GM18507 (cell line): ENCODE results near the gene CERS6.
"Not testable (repeated sequence)": the region's sequence is repeated elsewhere in the genome, so short reads cannot be mapped to it uniquely, and the experiment has no call there.

ENCODE experiments used
- DNase-seq: peaks from one replicate; pipeline ENCODE4 v3.0.0; 2011; ENCODE audit warnings: low read depth; ENCODE audit not compliant: insufficient read length; ENCODE audit errors: extremely low spot score
- FAIRE-seq: peaks from 2 replicates; lab custom pipeline; 2011; peaks lifted over from hg19 to GRCh38; lab: Jason Lieb, UNC

CERS6 gene

DNA sequence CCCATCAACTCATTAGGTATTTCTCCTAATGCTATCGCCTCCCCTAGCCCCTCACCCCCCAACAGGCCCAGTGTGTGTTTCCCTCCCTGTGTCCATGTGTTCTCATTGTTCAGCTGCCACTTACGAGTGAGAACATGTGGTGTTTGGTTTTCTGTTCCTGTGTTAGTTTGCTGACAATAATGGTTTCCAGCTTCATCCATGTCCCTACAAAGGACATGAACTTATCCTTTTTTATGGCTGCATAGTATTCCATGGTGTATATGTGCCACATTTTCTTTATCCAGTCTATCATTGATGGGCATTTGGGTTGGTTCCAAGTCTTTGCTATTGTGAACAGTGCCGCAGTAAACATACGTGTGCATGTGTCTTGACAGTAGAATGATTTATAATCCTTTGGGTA lies 35.7 kb downstream of the CERS6 start:
- not testable (repeated sequence) for FAIRE-seq, DNase-seq

DNA sequence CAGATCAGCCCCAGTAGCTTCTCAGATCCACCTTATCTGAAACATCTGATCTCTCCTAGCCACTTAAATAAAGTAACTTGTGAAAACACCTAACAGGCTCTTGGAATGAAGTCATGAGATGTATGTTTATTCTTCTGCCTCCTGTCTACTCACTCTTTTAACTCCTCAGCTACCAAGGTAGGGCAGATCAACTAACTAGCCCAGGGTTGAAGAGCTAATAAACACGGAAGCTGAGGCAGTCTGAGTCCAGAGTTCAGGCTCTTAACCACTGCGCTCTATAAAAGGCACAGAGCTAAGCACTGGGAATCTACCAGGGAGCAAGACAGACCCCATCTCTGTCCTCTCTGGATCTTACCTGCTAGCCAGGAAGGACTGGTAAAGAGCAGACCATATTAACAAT lies 37.1 kb downstream of the CERS6 start:
- not testable (repeated sequence) for DNase-seq
- peak; percentile 70 for FAIRE-seq

DNA sequence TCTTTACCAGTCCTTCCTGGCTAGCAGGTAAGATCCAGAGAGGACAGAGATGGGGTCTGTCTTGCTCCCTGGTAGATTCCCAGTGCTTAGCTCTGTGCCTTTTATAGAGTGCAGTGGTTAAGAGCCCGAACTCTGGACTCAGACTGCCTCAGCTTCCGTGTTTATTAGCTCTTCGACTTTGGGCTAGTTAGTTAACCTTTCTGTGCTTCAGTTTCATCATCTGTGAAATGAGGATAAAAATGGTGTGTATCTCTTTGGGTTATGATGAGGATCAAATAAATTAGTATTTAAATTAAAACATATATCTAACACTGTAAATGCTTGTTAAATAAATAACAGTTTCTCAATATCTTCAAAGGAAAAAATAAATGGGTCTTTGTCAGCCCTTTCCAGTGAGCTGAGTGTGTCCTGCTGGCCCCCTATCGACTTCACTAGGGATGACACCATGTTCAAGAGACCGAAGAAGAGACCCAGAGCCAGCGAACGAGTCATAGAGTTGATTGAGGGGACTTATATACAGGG lies 38.2 kb downstream of the CERS6 start:
- FAIRE-seq (peak; percentile 59), DNase-seq (no peak)

DNA sequence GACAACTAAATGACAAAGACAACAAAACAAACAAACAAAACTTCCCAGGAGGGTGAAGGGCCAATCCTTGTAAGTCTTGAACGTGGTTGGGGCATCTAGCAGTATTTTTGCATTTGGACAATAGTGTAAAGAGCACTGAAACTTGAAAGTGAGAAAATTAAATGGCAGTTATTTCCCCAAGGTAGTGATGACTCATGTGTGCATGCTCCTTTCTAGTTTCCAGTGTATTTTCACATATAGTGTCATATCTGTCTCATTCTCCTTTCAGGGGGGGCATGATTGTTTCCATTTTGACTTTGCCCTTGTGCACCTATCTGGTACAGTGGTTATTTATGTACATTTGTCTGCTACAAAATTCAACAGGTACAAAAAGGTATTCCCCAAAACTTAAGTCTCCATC lies 39.5 kb downstream of the CERS6 start:
- peak; percentile 17 for DNase-seq
- peak; percentile 98 for FAIRE-seq

DNA sequence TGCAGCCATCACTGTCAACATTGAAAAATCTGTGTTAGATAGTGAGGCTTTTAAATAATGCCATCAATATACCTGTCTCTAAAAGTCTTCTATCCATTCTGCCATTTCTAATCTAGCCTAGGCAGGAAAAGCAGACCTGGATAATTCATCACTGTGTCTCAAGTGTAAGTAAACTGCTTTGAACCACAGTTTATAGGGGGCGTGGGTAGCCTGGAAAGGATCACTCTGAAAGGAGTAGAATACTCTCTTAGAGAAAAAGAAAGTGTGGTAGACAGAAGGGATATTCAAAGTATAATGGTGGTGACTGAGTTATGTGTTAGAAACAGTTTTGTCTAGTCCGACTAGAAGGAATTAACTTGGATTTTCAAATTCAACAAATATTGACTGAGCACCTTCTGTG lies 40.8 kb downstream of the CERS6 start:
- no peak for FAIRE-seq

DNA sequence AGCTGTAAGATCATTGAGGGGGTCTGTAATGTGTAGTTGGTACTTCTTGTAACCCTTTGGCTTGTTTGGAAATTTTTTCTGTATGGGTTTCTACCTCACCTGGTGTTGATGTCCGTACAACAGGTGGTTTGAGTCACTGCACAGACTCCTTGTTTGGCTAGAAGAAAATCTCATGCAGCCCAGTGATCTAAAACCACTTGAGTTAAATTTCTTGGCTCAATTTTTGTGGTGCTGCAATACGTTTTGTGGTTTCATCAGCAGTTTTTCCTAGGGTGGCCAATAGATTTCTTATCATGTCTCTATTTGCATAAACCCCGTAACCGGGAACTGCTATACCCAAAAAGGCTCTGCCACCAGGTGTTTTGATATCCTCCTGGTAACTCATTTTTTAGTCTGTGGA lies 43.4 kb downstream of the CERS6 start:
- DNase-seq: no peak
- no peak for FAIRE-seq

More for the DNA sequence above, 40.8 kb downstream of the CERS6 start:
- no peak for DNase-seq

DNA sequence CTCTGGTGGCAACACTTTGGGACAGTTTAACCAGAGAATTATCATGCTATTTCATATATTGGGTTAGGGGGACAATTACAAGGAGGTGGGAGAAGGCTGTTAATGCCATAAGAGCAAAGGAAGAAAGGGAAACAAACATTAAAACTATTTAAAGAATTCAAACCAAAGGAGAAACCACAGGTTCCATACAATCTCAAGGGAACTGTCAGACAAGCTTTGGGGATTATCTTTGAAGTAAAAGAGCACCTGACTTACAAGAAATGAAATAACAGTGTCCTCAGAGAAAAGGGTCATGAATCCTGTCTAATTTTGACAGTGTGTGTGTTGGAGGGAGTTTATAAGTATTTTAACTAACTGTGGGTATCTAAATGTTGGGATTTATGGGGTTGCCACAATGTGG lies 44.4 kb downstream of the CERS6 start:
- FAIRE-seq (no peak), DNase-seq (no peak)

DNA sequence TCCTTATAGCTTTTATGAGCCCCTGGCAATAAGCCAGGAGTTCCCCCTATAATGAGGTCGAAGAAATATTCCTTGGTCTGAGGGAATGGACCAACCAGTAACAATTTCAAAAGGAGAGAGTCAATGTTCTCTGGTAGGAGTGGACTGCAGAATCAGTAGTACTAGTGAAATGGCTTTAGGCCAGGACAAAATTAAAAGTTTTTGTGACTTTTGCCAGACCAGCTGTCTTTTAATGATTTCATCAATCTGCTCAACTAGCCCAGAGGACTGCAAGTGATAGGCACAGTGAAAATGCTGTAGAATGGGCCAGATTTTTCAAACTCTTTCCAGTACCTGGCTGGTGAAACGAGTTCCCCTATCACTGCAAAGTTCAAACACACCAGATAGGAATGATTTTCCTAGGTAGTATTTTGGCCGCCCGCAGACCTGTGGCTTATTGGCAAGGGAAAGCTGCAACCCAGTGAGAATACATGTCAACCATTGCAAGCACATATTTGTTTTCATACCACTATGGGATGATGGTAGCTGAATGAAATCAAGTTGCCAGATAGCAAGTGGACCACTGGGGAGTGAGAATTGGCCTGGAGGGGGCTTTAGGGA lies 45.5 kb downstream of the CERS6 start:
- no peak for FAIRE-seq
- DNase-seq: no peak

DNA sequence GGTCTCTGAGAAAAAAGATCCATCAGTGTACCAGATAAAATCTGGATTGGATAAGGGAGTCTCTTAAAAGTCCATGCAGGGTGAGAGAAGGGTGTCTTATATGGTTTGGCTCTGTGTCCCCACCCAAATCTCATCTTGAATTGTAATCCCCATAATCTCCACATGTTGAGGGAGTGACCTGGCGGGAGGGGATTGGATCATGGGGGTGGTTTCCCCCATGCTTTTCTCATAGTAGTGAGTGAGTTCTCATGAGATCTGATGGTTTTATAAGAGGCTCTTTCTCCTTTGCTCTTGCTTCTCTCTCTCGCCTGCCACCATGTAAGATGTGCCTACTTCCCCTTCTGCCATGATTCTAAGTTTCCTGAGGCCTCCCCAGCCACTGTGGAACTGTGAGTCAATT lies 46.8 kb downstream of the CERS6 start:
- peak; percentile 36 for FAIRE-seq
- not testable (repeated sequence) for DNase-seq

DNA sequence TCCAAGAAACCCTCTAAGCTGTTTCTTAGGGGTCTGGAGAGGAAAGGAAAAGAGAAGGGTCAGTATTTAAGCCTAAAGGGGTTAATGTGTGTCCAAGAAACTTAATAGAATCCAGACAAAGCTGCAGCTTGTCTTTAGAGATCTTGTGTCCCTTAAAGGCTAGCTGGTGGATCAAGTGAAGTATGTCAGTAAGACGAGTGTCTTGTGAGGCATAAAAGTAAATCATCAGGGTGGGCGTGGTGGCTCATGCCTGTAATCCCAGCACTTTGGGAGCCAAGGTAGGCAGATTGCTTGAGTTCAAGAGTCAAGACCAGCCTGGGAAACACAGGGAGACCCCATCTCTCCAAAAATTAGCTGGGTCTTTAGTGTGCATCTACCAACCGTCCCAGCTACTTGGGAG lies 47.8 kb downstream of the CERS6 start:
- no peak for DNase-seq
- FAIRE-seq: no peak

DNA sequence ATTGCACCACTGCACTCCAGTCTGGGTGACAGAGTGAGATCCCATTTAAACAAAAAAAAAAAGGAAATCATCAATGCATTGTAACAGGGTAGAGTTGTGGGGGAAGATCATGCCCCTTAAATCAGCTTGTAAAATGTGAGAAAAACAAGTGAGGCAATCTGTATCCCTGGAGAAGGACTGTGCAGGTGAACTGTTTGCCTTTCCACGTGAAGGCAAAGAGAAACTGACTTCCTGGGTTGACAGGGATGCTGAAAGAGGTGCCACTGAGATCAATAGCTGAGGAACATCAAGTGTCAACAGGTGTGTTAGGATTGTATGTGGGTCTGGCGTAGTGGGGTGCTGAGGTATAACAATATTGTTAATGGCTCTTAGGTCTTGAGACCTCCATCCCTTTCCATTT lies 48.3 kb downstream of the CERS6 start:
- no peak for DNase-seq
- no peak for FAIRE-seq

DNA sequence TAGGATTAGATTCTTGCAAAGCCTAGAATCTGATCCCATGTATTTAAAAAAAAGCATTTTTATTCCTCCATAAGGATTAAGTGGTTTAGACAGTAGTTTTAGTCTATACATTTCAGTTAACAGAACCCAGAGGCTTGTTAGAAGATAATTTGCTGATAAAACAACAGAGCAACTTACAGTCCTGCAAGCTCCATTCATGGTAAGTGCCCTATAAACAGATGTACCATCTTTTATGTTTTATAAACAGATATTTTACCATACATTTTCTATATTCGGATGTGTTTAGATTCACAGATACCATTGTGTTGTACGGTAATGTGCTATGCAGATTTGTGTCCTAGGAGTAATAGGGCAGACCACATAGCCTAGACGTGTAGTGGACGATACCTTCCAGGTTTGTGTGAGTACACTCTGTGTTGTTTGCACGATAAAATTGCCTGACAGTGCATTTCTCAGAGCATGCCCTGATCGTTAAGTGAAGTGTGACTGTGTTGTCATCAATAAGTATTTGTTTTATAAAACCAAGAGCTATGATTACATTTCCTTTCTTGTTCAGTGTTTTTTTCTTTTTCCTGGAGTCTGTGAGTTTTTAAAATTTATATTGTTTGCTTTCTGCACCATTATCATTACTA lies 54.2 kb downstream of the CERS6 start:
- FAIRE-seq (no peak), DNase-seq (no peak)

DNA sequence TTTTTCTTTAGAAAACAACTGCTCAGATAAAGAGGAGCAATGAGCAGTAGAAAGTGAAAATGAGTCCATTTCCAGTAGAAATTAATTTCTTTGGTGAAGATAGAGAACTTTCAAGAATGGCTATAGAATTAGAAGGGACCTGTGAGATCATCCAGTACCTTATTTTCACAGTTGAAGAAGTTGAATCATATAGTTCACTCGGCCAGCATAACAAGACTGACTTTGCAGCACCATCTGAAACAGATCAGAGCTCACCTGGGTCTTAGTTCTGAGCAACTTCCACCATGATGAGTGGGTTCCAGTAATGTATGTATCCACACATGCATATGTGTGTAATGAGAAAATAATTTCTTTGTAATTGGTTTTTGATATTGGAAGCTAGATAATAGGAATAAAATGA lies 58.6 kb downstream of the CERS6 start:
- FAIRE-seq (peak; percentile 41), DNase-seq (no peak)

DNA sequence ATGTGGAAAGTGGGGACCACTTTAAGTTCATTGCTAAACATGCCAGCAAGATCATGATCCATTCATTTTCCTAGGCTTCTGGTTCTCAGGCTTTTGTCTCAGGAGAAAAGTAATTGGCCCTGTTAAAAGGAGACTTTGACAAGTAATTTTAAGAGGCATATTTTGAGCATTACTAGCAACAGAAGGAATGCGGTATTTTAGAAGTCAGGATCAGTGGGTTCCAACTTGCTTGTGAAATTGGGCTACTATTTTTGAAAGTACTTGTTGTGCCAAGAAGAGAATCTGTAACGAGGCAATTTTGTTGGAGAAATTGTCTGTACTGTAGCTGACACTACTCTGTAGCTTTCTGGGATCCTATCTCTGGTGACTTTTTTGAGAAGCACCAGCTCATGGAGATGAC lies 59.4 kb downstream of the CERS6 start:
- FAIRE-seq (peak; percentile 24), DNase-seq (no peak)

DNA sequence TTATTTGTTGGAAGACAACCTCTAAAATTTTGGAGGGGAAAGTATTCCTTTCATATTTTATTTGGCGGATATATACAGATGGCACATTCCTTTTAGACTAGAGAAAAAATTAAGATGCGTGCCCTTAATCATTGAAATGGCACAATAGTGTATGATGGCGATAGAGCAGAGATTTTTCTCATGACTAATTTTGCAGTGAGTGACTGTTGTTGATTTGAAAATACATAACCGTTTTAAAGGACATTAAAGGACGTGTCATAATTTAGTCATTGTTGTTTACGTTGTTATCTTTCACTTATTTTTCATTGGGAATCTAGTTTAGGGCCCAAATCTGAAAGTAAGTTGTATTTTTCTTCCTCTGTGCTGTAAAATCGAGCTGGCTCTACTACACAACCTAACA lies 61.7 kb downstream of the CERS6 start:
- FAIRE-seq: peak; percentile 33
- DNase-seq: no peak

DNA sequence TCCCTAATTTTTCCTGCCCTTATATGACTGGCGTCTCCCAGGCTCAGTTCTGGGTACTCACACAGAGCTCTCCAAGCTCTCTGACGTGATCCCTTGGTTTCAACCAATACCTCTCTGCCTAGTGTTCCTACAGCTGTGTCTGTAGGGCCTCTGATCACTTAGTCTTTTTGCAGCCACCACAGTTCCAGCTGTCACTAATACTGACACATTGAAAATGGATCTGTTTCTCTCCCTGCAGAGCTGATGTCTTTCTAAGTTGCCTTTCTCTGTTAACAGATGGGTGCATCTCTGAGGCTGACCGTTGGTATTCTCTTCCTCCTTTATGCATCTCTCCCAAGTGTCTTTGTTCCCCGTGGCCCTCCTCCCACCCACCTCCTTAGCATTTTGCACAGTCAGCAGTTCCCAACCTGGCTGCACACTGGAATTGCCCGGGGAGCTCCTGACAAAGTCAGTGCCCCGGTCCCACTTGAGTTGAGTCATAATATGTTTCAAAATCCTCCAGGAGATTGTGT lies 62.5 kb downstream of the CERS6 start:
- no peak for DNase-seq
- peak; percentile 55 for FAIRE-seq

DNA sequence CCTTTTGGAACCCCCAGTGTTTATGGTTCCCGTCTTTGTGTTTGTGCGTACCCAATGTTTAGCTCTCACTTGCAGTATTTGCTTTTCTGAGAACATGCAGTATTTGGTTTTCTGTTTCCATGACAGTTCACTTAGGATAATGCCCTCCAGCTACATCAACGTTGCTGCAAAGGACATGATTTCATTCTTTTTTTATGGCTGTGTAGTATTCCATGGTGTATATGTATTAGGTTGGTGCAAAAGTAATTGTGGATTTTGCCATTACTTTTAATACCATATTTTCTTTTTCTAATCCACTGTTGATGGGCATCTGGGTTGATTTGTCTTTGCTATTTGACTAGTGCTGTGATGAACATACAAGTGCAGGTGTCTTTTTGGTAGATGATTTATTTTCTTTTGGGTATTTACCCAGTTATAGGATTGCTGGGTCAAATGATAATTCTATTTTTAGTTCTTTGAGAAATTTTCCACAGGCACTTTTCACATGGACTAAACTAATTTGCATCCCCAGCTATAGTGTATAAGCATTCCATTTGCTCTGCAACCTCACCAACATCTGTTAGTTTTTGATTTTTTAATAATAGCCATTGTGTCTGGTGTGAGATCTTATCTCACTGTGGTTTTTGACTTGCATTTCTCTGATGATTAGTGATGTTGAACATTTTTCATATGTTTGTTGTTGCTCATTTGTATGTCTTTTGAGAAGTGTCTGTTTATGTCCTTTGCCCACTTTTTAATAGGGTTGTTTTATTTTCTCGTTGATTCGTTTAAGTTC lies 63.6 kb downstream of the CERS6 start:
- FAIRE-seq (peak; percentile 26), DNase-seq (no peak)

DNA sequence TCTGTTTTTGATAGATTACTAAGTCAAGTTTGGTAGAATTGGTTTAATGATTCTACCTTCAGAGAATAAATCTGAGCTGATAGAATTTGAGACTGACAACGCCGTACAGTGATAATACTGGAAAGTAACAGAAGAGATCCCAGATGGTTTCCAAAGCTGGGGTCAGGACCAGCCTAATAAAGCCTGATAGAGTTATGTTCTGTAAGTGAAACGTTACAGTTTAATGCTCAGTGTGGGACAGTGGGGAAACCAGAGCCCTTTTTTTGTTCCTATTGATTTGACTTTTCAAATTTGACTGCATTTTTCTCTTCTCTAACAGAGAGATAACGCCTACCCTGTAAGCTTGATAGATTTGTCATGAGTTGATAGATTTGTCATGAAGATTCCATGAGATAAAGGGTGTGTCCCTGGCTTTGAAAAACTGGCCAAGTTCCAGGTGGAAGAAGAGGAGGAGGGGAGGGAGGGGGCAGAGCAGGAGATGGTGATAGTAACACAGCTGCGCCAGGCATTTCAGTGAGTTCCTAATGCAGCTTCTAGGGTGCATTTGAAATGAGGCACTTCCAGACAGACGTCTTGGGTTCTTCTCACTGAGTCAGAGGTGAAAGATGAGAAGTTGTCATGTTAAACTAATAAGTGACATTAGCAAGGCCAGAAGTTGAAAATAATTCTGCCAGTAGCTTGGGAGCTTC lies 65.1 kb downstream of the CERS6 start:
- DNase-seq: no peak
- peak; percentile 50 for FAIRE-seq

DNA sequence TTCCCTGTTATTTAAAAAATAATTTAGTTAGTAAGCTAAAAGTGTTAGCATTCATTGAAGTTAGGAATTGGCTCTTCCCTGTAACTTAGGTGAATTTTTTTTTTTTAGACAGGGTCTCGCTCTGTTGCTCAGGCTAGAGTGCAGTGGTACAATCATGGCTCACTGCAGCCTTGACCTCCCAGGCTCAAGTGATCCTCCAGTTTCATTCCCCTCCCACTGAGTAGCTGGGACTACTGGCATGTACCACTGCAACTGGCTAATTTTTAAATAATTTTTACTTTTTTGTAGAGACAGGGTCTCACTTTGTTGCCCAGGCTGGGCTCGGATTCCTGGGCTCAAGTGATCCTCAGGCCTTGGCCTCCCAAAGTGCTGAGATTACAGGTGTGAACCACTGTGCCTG lies 66.4 kb downstream of the CERS6 start:
- no peak for DNase-seq
- FAIRE-seq: no peak

DNA sequence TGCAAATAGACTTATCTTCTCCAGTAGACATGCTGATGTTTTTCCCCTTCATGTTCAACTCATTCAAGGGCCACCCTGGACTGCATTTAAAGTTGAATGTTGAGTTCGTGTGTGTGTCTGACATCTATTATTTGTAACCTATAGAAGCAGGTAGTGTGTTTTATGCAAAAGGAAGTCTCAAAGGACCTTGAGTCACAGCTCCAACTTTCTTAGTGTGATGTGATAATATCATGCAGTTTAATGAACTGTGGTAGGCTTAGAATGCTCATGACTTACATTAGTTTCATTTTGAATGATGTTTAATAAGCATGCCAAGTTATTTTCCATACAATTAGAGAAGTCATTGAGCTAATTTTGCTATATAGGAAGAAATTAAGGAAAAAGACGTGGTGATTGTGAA lies 67.9 kb downstream of the CERS6 start:
- FAIRE-seq (peak; percentile 5), DNase-seq (no peak)
